ENCODE results near the gene CLDN20.
"Not testable (repeated sequence)": the region's sequence is repeated elsewhere in the genome, so short reads cannot be mapped to it uniquely, and the experiment has no call there.

Gene CLDN20

GRCh38 chr6:155263373-155264063 is at the start of gene CLDN20:
Gene CLDN20 (plus strand): TSS chr6:155264013. CDS start chr6:155275720, 11,707 bp downstream.
- DNase-seq, result no peak

GRCh38 chr6:155215906-155216305 is 47.9 kb upstream of the CLDN20 start:
- DNase-seq, result no peak

GRCh38 chr6:155216312-155217046 is 47.3 kb upstream of the CLDN20 start:
- no peak for DNase-seq

- not testable (repeated sequence) for DNase-seq
Observed at GRCh38 chr6:155218711-155219110, 45.1 kb upstream of the CLDN20 start.

- DNase-seq, result no peak
Observed at GRCh38 chr6:155219299-155219698, 44.5 kb upstream of the CLDN20 start.

GRCh38 chr6:155219858-155220301 is 43.9 kb upstream of the CLDN20 start:
- DNase-seq, result no peak

GRCh38 chr6:155221086-155221485 is 42.7 kb upstream of the CLDN20 start:
- DNase-seq, result no peak

GRCh38 chr6:155222506-155222905 is 41.3 kb upstream of the CLDN20 start:
- DNase-seq, result no peak

GRCh38 chr6:155223646-155224451 is 40.0 kb upstream of the CLDN20 start:
- peak; percentile 63 for DNase-seq

GRCh38 chr6:155224618-155225017 is 39.2 kb upstream of the CLDN20 start:
- no peak for DNase-seq

- no peak for DNase-seq
Observed at GRCh38 chr6:155227046-155227445, 36.8 kb upstream of the CLDN20 start.

- DNase-seq, result no peak
Observed at GRCh38 chr6:155228546-155229166, 35.2 kb upstream of the CLDN20 start.

- not testable (repeated sequence) for DNase-seq
Observed at GRCh38 chr6:155230975-155231374, 32.8 kb upstream of the CLDN20 start.

GRCh38 chr6:155232848-155233247 is 31.0 kb upstream of the CLDN20 start:
- DNase-seq, result no peak

GRCh38 chr6:155234167-155234566 is 29.6 kb upstream of the CLDN20 start:
- no peak for DNase-seq

- no peak for DNase-seq
Observed at GRCh38 chr6:155234687-155235086, 29.1 kb upstream of the CLDN20 start.

- DNase-seq, result no peak
Observed at GRCh38 chr6:155235087-155235486, 28.7 kb upstream of the CLDN20 start.

- no peak for DNase-seq
Observed at GRCh38 chr6:155237613-155238012, 26.2 kb upstream of the CLDN20 start.

- DNase-seq, result no peak
Observed at GRCh38 chr6:155240905-155241600, 22.8 kb upstream of the CLDN20 start.

GRCh38 chr6:155241966-155242365 is 21.8 kb upstream of the CLDN20 start:
- no peak for DNase-seq

- DNase-seq, result no peak
Observed at GRCh38 chr6:155244434-155244833, 19.4 kb upstream of the CLDN20 start.

GRCh38 chr6:155245193-155245592 is 18.6 kb upstream of the CLDN20 start:
- no peak for DNase-seq
